ENCODE measurements around the gene TBKBP1. TPM values are rescaled to one million over a fixed set of nuclear protein-coding genes. Genes with fewer than 3 reads are reported as not detected.

The TBKBP1 gene
- total and polyA plus RNA-seq, 2 of the 4 experiments (the other 2 are of a cell fraction), result 3.4 to 8.5 TPM

DNA sequence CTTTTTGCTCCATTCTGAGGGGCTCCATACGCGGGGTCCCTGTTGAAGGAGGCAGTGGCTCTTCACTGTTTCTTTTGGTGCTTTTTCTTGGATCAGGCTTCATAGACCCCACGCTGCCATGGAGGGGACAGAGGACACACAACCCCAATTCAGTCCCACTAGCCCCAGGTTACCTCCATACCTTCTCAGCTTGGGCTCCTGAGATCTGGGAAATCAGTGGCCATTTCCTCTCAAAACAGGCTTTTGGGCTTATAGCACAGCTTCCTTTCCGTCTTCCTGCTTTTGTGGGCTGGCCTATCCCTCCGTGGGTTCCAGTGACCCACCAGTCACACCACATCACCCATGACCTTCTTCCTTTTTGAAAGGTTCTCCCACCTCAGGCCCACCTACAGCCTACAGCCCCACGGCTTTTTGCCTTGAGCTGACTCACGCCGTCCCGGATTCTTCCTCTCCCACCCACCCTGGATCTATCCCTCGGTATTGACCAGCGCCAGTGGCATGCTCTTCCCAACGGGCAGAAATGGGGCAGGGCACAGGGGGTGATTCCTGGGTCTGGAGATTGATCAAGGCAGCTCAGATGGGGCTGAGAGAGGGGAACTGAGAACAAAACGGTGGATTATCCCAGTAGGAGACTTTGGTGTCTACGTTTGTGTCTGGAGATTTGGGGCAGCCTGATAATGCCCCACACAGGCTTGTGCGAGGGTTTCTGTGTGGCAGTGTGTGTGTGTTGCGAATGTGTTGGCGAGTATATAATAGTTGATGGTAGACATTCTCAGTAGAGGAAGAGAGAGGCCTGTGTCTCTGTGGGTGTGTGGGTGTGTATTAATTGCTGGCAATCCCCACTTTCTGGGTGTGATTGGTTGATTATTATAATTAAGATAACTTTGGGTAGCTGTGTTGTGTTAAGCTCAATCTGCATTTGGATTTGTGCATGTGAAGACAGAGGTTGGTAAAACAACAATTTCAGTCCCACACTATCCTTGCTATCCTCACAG, 42.8 kb downstream of the TBKBP1 start:
- BruUV-seq (replicated peaks), result no TSS peak
- POLR2A ChIA-PET (ENCODE audit: unreplicated experiment), result no interaction called here
- no peak overlapping the region for H3K4me2 ChIP-seq (ENCODE audit: low read depth, low read length)

More for the DNA sequence above, 42.8 kb downstream of the TBKBP1 start:
- TF ChIP-seq RFX5 (IDR thresholded peaks at IDR 0.05; ENCODE audit: low read depth, low read length), result no peak
- TF ChIP-seq FOS (IDR thresholded peaks at IDR 0.05; ENCODE audit: low read depth, low read length), result no peak
- no peak for TF ChIP-seq RAD21 (IDR thresholded peaks at IDR 0.05; ENCODE audit: low read length)
- no peak for TF ChIP-seq NFE2L2 (IDR thresholded peaks at IDR 0.05; ENCODE audit: low read depth, low read length)
- TF ChIP-seq MAZ (IDR thresholded peaks at IDR 0.05; ENCODE audit: borderline replicate concordance, low read depth, low read length), result no peak
- TF ChIP-seq CEBPB (IDR thresholded peaks at IDR 0.05; ENCODE audit: low read depth, low read length), result no peak
- no peak for TF ChIP-seq BHLHE40 (IDR thresholded peaks at IDR 0.05; ENCODE audit: low read depth, low read length)
- no peak for DNase-seq
- Histone ChIP-seq H3K14ac (replicated peaks; ENCODE audit: low read depth, low read length) (no peak overlapping the region), H3K56ac (ENCODE audit: extremely low read depth, insufficient read depth, low read length) (no peak overlapping the region), H3K9ac (ENCODE audit: low read depth, low read length) (no peak overlapping the region), H3K27ac (ENCODE audit: insufficient read depth, low read length) (no peak overlapping the region), H3K79me1 (ENCODE audit: low read depth in 1 of 2, low read length in 2 of 2) (no peaks in the 10 kb centered on the region), H3K4me3 (ENCODE audit: insufficient read depth, low read depth, low read length) (no peak overlapping the region), H3K23ac (ENCODE audit: low read depth, low read length) (no peak overlapping the region), H4K20me1 (ENCODE audit: insufficient read depth, low read length) (peaks cover 12% of the 10 kb centered on the region), H2AK5ac (ENCODE audit: low read depth, low read length) (no peak overlapping the region), H3K36me3 (ENCODE audit: control insufficient read depth, insufficient read depth, low read length) (no peaks in the 10 kb centered on the region), H3K27me3 (ENCODE audit: control insufficient read depth, insufficient read depth, low read length) (peaks cover 68% of the 10 kb centered on the region), H3K18ac (ENCODE audit: low read depth, low read length) (no peak overlapping the region), H4K91ac (ENCODE audit: insufficient read depth, low read depth, low read length) (no peak overlapping the region), H3K4me1 (ENCODE audit: control insufficient read depth, insufficient read depth, low read length) (no peaks in the 10 kb centered on the region), H2AFZ (replicated peaks; ENCODE audit: low read length, poor library complexity) (no peak overlapping the region), H3K9me3 (ENCODE audit: control insufficient read depth, insufficient read depth, low read length) (peaks cover 5% of the 10 kb centered on the region), H3K4ac (ENCODE audit: low read depth, low read length) (no peak overlapping the region), H2BK20ac (ENCODE audit: low read depth, low read length) (no peak overlapping the region), H2BK15ac (ENCODE audit: low read depth, low read length) (no peak overlapping the region), H3K9me1 (ENCODE audit: insufficient read depth, low read length) (no peaks in the 10 kb centered on the region), H4K5ac (ENCODE audit: low read depth, low read length) (no peak overlapping the region), H2BK120ac (ENCODE audit: low read depth, low read length) (no peak overlapping the region), H2AK9ac (replicated peaks; ENCODE audit: low read depth, low read length, poor library complexity) (no peak overlapping the region), H4K8ac (ENCODE audit: low read depth in 2 of 2, low read length in 2 of 2) (no peak overlapping the region), H2BK5ac (ENCODE audit: low read depth, low read length, poor library complexity, severe bottlenecking) (no peak overlapping the region)
- 56% methylated on average over 5 of the region's 17 CpGs; no CpG with 5 or more reads in 1 of the 2 experiments for WGBS, 2 experiments (ENCODE audit: extremely low coverage in 2 of 2, insufficient read length in 1 of 2)
- intact Hi-C loops (cut with micrococcal nuclease) (no loop called here), dilution Hi-C loops (cut with HindIII; ENCODE audit: low sequenced_read_pairs, unreplicated experiment) (no loop called here), in situ Hi-C loops (cut with MboI; ENCODE audit: low sequenced_read_pairs) (no loop called here)
- ATAC-seq (ENCODE audit: low read depth), result no peak
- CTCF ChIA-PET, result no interaction called here

Data from IMR-90 (cell line).